ENCODE data around the gene SKAP1. TPM values are rescaled to one million over a fixed set of nuclear protein-coding genes. Genes with fewer than 3 reads are reported as not detected.
"Not testable (repeated sequence)": the region's sequence is repeated elsewhere in the genome, so short reads cannot be mapped to it uniquely, and the experiment has no call there.

Gene SKAP1
- total and polyA plus RNA-seq, 8 donors: 1.2 to 3.0 (median 1.8) TPM

DNA sequence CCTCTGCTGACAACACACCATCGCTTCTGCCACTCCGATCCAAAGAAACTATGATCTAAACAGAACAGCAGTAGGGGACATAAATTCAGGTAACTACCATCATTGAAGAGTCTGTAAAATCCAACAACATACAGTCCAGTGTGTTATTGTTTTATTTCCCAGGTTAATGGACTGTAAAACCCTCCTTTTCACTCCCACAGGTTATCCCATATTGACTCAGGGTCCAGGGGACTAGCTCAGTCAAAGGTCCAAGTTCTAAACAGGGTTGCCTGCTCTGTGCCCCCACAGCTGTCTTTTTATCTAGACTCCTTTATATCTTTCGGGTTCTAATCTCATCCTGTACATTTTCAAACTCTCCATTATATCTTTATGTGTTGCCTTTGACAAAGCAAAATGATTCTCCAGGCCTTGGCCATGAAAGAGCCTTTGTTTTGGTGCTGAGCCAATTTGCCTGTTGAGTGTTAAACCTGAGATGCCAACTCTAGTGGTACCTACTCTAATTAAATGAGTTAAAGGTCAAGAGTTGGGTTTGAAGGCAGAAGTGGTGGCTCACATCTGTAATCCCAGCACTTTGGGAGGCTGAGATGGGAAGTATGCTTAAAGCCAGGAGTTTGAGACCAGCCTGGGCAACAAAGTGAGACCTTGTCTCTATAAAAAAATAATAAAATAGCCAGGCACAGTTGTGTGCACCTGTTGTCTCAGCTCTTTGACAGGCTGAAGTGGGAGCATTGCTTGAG lies 242.0 kb downstream of the SKAP1 start:
- Histone ChIP-seq H3K36me3 (no peaks in the 10 kb centered on the region), H3K27me3 (peaks cover under 1 to 9% of the 10 kb centered on the region in 2 donors), H3K27ac (no peak overlapping the region), H3K9me3 (no peaks in the 10 kb centered on the region), H3K4me1 (no peaks in the 10 kb centered on the region), H3K4me3 (no peak overlapping the region)
- intact Hi-C loops (cut with DNase I): no loop called here
- DNase-seq (no peak), ATAC-seq (no peak)
- TF ChIP-seq, protein P1, sequence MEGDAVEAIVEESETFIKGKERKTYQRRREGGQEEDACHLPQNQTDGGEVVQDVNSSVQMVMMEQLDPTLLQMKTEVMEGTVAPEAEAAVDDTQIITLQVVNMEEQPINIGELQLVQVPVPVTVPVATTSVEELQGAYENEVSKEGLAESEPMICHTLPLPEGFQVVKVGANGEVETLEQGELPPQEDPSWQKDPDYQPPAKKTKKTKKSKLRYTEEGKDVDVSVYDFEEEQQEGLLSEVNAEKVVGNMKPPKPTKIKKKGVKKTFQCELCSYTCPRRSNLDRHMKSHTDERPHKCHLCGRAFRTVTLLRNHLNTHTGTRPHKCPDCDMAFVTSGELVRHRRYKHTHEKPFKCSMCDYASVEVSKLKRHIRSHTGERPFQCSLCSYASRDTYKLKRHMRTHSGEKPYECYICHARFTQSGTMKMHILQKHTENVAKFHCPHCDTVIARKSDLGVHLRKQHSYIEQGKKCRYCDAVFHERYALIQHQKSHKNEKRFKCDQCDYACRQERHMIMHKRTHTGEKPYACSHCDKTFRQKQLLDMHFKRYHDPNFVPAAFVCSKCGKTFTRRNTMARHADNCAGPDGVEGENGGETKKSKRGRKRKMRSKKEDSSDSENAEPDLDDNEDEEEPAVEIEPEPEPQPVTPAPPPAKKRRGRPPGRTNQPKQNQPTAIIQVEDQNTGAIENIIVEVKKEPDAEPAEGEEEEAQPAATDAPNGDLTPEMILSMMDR (IDR thresholded peaks at IDR 0.05): no peak

DNA sequence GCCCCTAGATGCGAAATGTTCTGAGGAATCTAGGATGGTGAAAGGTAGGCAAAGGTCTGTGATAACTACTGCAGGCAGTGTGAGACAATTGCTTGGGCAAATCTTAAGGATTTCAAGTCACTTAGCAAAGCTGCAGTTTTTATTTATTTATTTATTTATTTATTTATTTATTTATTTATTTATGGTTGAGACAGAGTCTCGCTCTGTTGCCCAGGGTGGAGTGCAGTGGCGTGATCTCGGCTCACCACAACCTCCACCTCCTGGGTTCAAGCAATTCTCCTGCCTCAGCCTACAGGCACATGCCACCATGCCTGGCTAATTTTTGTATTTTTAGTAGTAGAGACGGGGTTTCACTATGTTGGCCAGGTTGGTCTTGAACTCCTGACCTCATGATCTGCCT lies 243.7 kb downstream of the SKAP1 start:
- H3K4me3 ChIP-seq; ATAC-seq; H3K27me3 ChIP-seq; H3K9me3 ChIP-seq; DNase-seq; H3K27ac ChIP-seq; H3K4me1 ChIP-seq; intact Hi-C loops (cut with DNase I); H3K36me3 ChIP-seq: not testable (repeated sequence)

DNA sequence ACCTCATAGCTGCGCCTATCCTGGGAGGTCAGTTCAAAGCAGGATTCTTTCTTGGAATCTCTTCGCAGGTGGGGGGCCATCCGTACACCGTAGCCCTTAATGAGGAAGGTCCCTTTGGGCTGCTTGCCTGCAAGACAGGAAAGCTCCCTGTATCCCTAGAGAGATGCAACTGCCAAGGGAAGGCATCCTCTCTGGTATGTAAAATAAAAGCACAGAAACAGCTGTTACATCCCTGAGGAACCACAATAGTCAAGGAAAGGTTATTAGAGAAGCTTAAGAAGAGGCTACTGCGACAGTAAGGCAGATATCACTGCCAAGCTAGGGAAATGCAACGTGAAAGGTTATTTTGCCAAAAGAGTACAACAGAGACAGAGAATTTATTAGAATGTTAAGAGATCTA lies 245.3 kb downstream of the SKAP1 start:
- DNase-seq: no peak
- H3K4me3 ChIP-seq: no peak overlapping the region
- no peaks in the 10 kb centered on the region for H3K4me1 ChIP-seq
- intact Hi-C loops (cut with DNase I): no loop called here
- H3K27ac ChIP-seq: no peak overlapping the region
- TF ChIP-seq, protein P1 (IDR thresholded peaks at IDR 0.05): no peak
- H3K9me3 ChIP-seq: no peaks in the 10 kb centered on the region
- H3K27me3 ChIP-seq: peaks cover 9 to 14% of the 10 kb centered on the region in 2 donors
- no peak for ATAC-seq
- H3K36me3 ChIP-seq: no peaks in the 10 kb centered on the region

DNA sequence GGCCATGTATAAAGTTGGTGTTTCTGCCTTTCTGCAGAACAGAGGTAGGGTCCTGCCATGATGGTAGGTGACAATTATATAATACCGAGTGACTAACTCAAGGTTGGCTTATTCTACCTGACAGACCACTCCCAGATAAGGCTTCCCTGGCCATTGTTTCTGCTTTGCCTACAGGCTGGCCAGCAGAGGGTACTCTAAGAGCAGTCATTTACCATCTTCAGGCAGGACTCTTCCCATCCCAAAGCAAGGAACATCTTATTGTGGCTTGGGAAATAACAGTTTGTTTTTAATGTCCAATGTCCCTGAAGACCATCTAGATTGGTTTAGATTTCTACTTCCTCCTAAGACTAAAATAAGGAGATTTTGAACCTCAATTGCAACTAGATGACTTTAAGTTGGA lies 248.4 kb downstream of the SKAP1 start:
- Histone ChIP-seq H3K4me1 (no peaks in the 10 kb centered on the region), H3K9me3 (no peaks in the 10 kb centered on the region), H3K27me3 (peaks cover 9 to 14% of the 10 kb centered on the region in 2 donors), H3K27ac (no peak overlapping the region), H3K4me3 (no peak overlapping the region), H3K36me3 (no peaks in the 10 kb centered on the region)
- intact Hi-C loops (cut with DNase I): no loop called here
- no peak for DNase-seq
- no peak for ATAC-seq
- TF ChIP-seq, protein P1 (IDR thresholded peaks at IDR 0.05): no peak

DNA sequence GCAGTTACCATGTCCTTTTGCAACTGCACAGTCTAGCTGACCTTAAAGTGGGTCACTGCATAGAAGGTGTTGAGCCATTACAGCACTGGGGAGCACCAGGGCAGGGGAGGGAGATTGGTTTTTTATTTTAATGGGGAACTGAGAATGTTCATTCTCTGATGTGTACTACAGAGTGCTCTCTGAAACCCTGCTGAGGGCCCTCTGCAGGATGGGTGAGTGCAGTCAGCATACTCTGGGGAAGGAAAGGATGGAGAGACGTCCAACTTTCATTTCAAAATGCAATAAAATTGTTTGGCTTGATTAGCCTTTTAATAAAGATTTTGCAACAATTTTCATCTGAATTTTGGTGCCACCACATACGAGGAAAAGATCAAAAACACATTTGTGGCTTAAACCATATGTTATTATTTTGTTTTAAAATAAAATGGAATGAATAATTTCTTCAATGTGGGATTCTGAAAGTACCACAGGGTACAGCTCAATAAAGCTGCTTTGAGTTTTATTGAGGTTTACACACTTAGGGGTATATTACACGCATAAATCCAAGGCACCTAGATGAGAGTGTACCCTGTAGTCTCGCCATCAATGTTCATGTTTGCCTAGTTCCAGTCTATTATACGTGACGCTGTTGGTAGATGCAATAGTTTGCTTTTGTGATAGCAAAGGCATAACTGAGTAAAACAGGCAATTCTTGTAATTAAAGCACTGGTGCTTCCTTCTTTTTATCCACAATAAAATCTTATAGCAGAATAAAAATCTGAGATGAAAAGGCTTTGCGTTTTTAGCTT lies 249.0 kb downstream of the SKAP1 start:
- Histone ChIP-seq H3K4me3 (no peak overlapping the region), H3K27ac (no peak overlapping the region), H3K4me1 (no peaks in the 10 kb centered on the region), H3K9me3 (no peaks in the 10 kb centered on the region), H3K36me3 (no peaks in the 10 kb centered on the region), H3K27me3 (peaks cover 9 to 14% of the 10 kb centered on the region in 2 donors)
- TF ChIP-seq, protein P1 (IDR thresholded peaks at IDR 0.05): no peak
- intact Hi-C loops (cut with DNase I): no loop called here
- ATAC-seq: no peak
- DNase-seq: no peak
